Thyroid gland (tissue), 4 donors: ENCODE results near the gene PDE8A.

Source experiments
- CTCF ChIP-seq, 6 experiments: fragments of 200-600 bp in 3 of 6; fragments of 450-650 bp in 3 of 6; sonication (generic) in 3 of 6; IDR thresholded peaks; one replicate each; pipeline ENCODE4 v1.5.1; 2016 to 2019; ENCODE audit warnings: antibody characterized with exemption in 6 of 6, mild to moderate bottlenecking in 2 of 6, inconsistent platforms in 1 of 6, moderate library complexity in 1 of 6
- POLR2A ChIP-seq, 2 donors: fragments of 450-650 bp; IDR thresholded peaks; one replicate each; pipeline ENCODE4 v1.6.1; 2017; ENCODE audit warnings: antibody characterized with exemption in 2 of 2, mild to moderate bottlenecking in 2 of 2, moderate library complexity in 1 of 2

- TF ChIP-seq POLR2A (IDR thresholded peaks at IDR 0.05), result no peak
- no peak for TF ChIP-seq CTCF (IDR thresholded peaks at IDR 0.05)
Observed at GRCh38 chr15:85155857-85156256, 174.2 kb downstream of the PDE8A start.
